Sigmoid colon (tissue), 7 donors: ENCODE measurements around the gene NKPD1. TPM values are rescaled to one million over a fixed set of nuclear protein-coding genes. Genes with fewer than 3 reads are reported as not detected.

ENCODE experiments used
- DNase-seq: peaks from one replicate; pipeline ENCODE4 v3.0.0-alpha.2; 2019
- H3K27ac ChIP-seq, 4 donors: fragments of 200-600 bp; sonication (generic); one replicate each; pipeline ENCODE4 v1.5.1; 2016 to 2019; ENCODE audit warnings: mild to moderate bottlenecking in 1 of 4
- H3K27me3 ChIP-seq, 3 donors: fragments of 200-600 bp; sonication (generic); one replicate each; pipeline ENCODE4 v1.5.1; 2019; ENCODE audit warnings: mild to moderate bottlenecking in 1 of 3
- H3K36me3 ChIP-seq, 4 donors: fragments of 200-600 bp; sonication (generic); one replicate each; pipeline ENCODE4 v1.5.1; 2016 to 2019
- H3K4me1 ChIP-seq, 4 donors: fragments of 200-600 bp; sonication (generic); one replicate each; pipeline ENCODE4 v1.5.1; 2017 to 2019
- H3K4me3 ChIP-seq, 4 donors: fragments of 200-600 bp; sonication (generic); one replicate each; pipeline ENCODE4 v1.5.1; 2017 to 2019; ENCODE audit warnings: mild to moderate bottlenecking in 2 of 4, moderate library complexity in 1 of 4
- H3K9me3 ChIP-seq, 4 donors: fragments of 200-600 bp in 3 of 4; sonication (generic) in 3 of 4; one replicate each; pipeline versions ENCODE4 v1.5.1 to v1.6.1; 2013 to 2019
- EP300 ChIP-seq, 4 donors: sonication (generic); formaldehyde crosslinking; IDR thresholded peaks; one replicate each; pipeline ENCODE4 v1.6.1; 2017; ENCODE audit warnings: antibody characterized with exemption in 4 of 4
- POLR2A ChIP-seq, 2 donors: fragments of 450-650 bp; IDR thresholded peaks; one replicate each; pipeline ENCODE4 v1.6.1; 2016; ENCODE audit warnings: antibody characterized with exemption in 2 of 2, mild to moderate bottlenecking in 2 of 2, moderate library complexity in 2 of 2
- POLR2AphosphoS5 ChIP-seq, 4 donors: sonication (generic); formaldehyde crosslinking; IDR thresholded peaks; one replicate each; pipeline ENCODE4 v1.6.1; 2017; ENCODE audit warnings: antibody characterized with exemption in 4 of 4
- WGBS, 2 donors: extraction: QIAGEN DNeasy Blood & Tissue Kit; methylation state at CpG; one replicate each; pipeline ENCODE4 v1.1.7; 2013; 5-methylcytosine and 5-hydroxymethylcytosine counted together
- intact Hi-C: fragments of 100-400 bp; cut with DNase I; formaldehyde crosslinking; loops from one replicate; pipeline ENCODE4 v1.15.1; 2023
- polyA plus RNA-seq, 3 donors: library from polyadenylated mRNA; stranded (reverse); fragments of 200-250 nt; gene quantifications; one replicate each; pipeline ENCODE4 v1.2.3, GENCODE V29; 2013
- total RNA-seq, 4 donors: library from RNA; depleted of rRNA; stranded (reverse); fragments of >200 nt; gene quantifications; one replicate each; pipeline ENCODE4 v1.1.0, GENCODE V29; 2016
- TF ChIP-seq, protein P1 (sequence below), 4 experiments: fragments of 450-650 bp in 3 of 4; fragments of 200-600 bp in 1 of 4; IDR thresholded peaks; one replicate each; pipeline ENCODE4 v1.5.1; 2016 to 2019; ENCODE audit warnings: antibody characterized with exemption in 4 of 4, mild to moderate bottlenecking in 3 of 4, moderate library complexity in 2 of 4
- donor health status: healthy with polysubstance abuse.
- donor health status: Bipolar disorder and iron deficiency.
- donor health status: healthy.

The NKPD1 gene
- total and polyA plus RNA-seq, 7 donors = 0.12 to 0.83 TPM; not detected in 5

DNA sequence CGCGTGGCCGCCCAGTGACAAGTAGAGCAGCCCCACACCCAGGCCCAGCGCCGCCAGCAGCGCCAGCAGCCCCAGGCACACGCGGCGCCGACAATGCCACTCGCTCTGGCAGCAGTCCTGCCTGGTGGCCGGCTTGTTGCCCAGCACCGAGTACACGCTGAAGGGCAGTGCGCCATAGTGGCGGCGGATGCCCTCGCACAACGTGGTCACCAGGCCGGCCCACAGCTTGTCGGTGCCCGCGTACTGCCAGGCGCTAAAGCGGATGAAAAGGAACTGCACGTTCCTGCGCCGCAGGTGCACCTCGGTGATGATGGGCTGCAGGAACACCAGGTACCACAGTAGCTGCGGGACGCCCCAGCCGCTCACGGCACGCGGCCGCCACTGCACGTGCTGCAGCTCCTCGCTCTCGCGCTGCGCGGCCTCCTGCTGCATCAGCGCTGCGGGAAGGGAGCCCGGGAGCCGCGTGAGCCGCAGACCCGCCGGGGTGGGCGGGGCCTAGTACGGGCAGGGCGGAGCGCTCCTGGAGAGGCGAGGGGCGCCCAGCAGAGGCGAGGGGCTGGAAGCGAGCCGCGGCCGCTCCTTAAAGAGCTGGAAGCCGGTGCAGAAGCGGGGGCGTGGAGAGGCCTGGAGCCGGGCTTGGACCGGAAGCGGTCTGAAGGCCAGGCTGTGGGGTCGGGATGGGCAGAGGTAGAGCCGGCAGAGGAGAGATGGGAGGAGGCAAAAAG is 7.3 kb downstream of the NKPD1 start:
- TF ChIP-seq, protein P1, sequence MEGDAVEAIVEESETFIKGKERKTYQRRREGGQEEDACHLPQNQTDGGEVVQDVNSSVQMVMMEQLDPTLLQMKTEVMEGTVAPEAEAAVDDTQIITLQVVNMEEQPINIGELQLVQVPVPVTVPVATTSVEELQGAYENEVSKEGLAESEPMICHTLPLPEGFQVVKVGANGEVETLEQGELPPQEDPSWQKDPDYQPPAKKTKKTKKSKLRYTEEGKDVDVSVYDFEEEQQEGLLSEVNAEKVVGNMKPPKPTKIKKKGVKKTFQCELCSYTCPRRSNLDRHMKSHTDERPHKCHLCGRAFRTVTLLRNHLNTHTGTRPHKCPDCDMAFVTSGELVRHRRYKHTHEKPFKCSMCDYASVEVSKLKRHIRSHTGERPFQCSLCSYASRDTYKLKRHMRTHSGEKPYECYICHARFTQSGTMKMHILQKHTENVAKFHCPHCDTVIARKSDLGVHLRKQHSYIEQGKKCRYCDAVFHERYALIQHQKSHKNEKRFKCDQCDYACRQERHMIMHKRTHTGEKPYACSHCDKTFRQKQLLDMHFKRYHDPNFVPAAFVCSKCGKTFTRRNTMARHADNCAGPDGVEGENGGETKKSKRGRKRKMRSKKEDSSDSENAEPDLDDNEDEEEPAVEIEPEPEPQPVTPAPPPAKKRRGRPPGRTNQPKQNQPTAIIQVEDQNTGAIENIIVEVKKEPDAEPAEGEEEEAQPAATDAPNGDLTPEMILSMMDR (IDR thresholded peaks at IDR 0.05) = no peak
- TF ChIP-seq POLR2AphosphoS5 (IDR thresholded peaks at IDR 0.05) = peak in 1 of 4 donors; percentile 24
- peaks cover 33 to 76% (median 47%) of the 10 kb centered on the region in 3 donors for H3K27me3 ChIP-seq
- peaks cover 0 to 28% (median 24%) of the 10 kb centered on the region in 4 donors for H3K4me1 ChIP-seq
- DNase-seq = no peak
- 2 to 3% methylated on average over 69 of the region's 69 CpGs for WGBS, 2 donors
- H3K9me3 ChIP-seq = no peaks in the 10 kb centered on the region
- no peaks in the 10 kb centered on the region for H3K36me3 ChIP-seq
- intact Hi-C loops = no loop called here
- no peak overlapping the region for H3K27ac ChIP-seq
- H3K4me3 ChIP-seq = peak overlapping the region in 3 of 4 donors; percentile 7 to 26 (median 23)

DNA sequence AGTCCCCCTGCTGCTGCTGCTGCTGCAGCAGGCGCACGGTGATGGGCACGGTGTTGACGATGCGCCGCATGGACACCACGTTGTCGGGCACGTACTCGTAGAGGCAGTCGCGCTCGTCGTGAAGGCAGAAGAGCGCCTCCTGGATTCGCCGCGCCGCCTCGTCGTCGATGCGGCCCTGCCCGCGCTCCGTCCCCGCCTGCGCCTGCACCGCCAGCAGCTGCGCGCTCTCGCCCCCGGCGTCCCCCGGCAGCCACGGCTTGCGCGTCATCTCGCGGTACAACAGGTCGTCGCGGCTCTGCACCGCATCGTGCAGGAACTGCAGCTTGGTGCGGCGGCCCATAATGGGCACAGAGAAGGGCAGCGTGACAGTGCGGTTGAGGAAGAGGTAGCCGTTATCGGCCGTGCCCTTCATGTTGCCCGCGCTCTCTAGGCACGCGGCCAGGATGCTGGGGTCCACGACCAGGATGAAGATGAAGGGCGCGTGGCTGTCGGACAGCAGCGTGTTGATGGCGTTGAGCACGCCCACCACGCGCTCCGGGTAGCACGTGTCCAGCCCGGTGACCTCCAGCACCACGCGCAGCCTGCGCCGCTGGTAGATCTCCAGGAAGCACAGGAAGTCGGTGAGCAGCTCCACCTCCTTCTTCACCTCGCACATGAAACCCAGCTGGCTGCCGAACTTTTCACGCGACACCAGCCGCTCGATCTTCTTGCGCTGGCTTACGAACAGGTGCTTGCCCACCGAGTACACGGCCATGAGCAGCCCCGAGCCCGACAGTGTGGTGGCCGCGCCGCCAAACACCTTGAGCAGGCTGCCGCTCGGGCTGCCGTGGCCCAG is 8.1 kb downstream of the NKPD1 start:
- Histone ChIP-seq H3K9me3 (no peaks in the 10 kb centered on the region), H3K27me3 (peaks cover 29 to 69% (median 41%) of the 10 kb centered on the region in 3 donors), H3K4me1 (peaks cover 0 to 28% (median 24%) of the 10 kb centered on the region in 4 donors), H3K4me3 (peak overlapping the region in 3 of 4 donors; percentile 7 to 26 (median 23)), H3K27ac (no peak overlapping the region), H3K36me3 (no peaks in the 10 kb centered on the region)
- no peak for DNase-seq
- WGBS, 2 donors = 2% methylated on average over 91 of the region's 91 CpGs
- TF ChIP-seq EP300 (IDR thresholded peaks at IDR 0.05) (no peak), POLR2A (IDR thresholded peaks at IDR 0.05) (no peak), POLR2AphosphoS5 (IDR thresholded peaks at IDR 0.05) (peak in 1 of 4 donors; percentile 21)
- TF ChIP-seq, protein P1 (IDR thresholded peaks at IDR 0.05) = no peak
- intact Hi-C loops = no loop called here

DNA sequence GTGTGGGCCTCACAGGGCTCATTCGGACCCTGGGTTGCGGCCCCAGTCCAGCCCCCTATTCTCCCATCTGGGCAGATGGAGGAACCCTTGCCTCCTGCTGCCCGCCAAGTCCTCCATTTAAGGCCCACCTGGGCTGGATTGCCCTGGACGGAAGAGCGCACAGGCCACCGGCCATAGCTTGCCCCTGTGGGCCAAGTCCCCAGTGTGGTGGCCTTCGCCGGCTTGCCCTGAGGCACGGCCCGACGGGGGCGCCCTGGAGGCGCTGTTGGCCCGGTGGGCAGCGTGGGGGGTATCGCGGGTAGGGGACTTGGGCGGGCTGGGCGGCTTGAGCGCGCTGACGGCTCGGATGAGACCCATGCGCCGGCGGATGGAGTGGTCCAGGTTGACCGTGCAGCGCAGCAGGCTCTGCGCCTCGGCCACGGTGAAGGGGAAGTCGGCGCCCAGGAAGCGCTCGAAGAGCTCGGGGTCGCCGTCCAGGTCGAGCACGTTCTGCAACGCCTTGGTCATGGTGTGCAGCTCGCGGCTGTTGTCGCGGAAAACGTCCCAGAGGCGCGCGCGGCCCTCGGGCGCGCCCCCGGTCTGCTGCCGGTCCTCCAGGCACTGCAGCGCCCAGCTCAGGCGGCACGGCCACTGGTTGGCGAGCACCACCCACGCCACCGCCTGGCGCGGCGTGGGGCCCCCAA is 8.8 kb downstream of the NKPD1 start:
- no peak overlapping the region for H3K27ac ChIP-seq
- peaks cover 0 to under 1% (median 0%) of the 10 kb centered on the region in 4 donors for H3K36me3 ChIP-seq
- DNase-seq = no peak
- intact Hi-C loops = no loop called here
- TF ChIP-seq EP300 (IDR thresholded peaks at IDR 0.05) (no peak), POLR2AphosphoS5 (IDR thresholded peaks at IDR 0.05) (no peak), POLR2A (IDR thresholded peaks at IDR 0.05) (no peak)
- TF ChIP-seq, protein P1 (IDR thresholded peaks at IDR 0.05) = no peak
- no peaks in the 10 kb centered on the region for H3K9me3 ChIP-seq
- WGBS, 2 donors = 15 to 16% methylated on average over 64 of the region's 64 CpGs
- peaks cover 0 to 28% (median 24%) of the 10 kb centered on the region in 4 donors for H3K4me1 ChIP-seq
- peak overlapping the region in 2 of 4 donors; percentile 23 to 26 for H3K4me3 ChIP-seq
- peaks cover 29 to 63% (median 41%) of the 10 kb centered on the region in 3 donors for H3K27me3 ChIP-seq

DNA sequence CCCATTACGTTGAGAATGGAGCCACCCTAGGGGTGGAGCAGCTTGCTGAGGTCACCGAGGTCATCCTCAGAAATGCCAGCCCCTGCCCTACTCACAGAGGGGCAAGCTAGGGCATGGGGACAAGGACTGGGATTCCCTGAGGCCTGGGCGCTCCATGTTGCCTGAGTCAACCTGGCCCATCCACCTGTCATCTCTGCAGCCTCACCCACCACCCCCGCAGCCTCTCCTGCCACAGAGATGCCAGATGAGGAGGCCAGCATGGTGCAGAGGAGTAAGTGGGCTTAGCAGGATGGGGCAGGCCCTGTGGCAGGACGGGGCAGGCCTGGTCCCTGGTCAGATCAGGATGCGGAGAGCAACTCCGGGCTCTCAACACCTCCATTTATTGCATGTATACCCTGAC is 9.5 kb downstream of the NKPD1 start:
- Histone ChIP-seq H3K4me3 (no peak overlapping the region), H3K9me3 (no peaks in the 10 kb centered on the region), H3K4me1 (peaks cover 0 to 28% (median 24%) of the 10 kb centered on the region in 4 donors), H3K36me3 (peaks cover 0 to 7% (median 3%) of the 10 kb centered on the region in 4 donors), H3K27ac (no peak overlapping the region), H3K27me3 (peaks cover 29 to 58% (median 41%) of the 10 kb centered on the region in 3 donors)
- TF ChIP-seq EP300 (IDR thresholded peaks at IDR 0.05) (no peak), POLR2A (IDR thresholded peaks at IDR 0.05) (no peak), POLR2AphosphoS5 (IDR thresholded peaks at IDR 0.05) (no peak)
- TF ChIP-seq, protein P1 (IDR thresholded peaks at IDR 0.05) = no peak
- intact Hi-C loops = no loop called here
- DNase-seq = no peak
- 72 to 88% methylated on average over 7 of the region's 7 CpGs for WGBS, 2 donors
